CD4-positive, alpha-beta T cell treated with Interleukin-21 for 1 hour (primary cell): ENCODE results near the gene UST.

Experiments used
- DNase-seq: peaks from one replicate; pipeline ENCODE4 v3.0.0-alpha.2; 2020

Gene UST

GRCh38 chr6:149075616-149076354 is 329.0 kb downstream of the UST start:
- no peak for DNase-seq

DNA sequence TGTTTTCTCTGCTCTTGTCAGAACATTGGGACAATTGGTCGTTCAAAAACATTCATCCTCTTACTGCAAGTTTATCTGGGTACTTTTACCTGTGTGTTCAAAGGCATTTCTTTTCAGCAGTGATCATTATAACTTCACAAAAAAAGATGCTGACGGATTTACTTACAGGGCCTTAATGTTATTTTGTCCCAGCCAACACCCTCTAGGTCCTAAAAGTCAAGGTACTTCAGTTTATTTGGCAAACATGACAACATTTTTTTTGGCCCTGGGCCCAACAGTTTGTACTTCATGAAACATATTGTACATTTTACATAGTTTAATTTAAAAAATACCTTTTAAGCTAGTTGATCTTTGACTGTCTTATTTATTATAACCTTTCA is 329.5 kb downstream of the UST start:
- no peak for DNase-seq

DNA sequence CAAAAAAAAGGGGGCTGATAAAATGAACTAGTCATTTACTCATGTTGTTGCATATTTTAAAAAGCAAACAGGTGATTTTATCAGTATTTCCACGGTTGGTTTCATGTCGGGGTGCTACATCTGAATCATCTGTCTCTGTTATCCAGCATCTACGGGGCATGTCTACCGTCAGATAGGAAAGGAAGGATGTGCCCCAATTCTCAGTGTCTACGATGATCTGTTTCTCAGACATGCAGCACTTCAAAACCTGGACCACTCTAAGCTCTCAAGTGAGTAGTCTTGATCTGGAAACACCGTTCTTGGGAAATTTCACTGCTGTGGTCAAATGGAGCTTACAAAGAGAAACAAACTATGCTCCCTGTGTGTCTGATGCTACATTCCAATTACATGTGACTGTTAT is 330.4 kb downstream of the UST start:
- no peak for DNase-seq

DNA sequence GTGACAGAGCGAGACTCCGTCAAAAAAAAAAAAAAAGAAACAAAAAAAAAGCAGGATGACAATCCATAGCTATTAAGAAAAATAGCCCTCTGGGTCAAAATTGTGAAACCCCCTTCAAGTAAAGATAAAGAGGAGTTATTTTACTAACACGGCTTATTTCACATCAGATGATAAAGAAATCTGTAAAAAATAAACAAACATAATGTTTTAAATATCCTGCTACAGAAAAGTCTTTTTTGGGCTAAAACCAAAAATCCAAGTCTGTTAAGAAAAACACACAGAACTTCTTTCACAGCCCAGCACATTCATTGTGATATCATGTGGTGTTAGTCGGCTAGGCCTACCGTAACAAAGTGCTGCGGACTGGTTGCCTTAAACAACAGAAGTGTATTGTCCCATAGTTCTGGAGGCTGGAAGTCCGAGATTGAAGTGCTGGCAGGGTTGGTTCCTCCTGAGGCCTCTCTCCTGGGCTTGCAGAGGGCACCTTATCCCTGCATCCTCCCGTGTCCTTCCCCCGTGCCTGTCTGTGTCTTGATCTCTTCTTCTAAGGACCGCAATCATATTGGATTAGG is 331.5 kb downstream of the UST start:
- no peak for DNase-seq

DNA sequence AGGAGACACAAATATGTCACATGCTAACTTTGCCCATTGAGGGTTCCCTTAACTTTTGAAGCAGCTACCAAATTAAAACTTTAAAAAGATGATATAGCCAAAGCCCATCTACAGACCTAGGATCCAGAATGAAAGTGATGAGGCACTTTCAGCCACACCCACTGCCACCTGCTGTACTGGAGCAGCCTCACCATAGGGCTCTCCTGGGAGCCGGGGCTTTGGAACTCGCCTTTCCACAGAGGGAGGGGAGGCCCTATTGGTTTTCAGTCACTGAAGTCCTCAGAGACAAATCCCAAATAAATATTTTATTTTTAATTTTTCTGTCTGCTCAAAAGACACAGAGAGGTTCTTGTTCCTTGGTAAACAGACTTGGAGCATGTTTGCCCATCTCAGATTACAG is 332.6 kb downstream of the UST start:
- no peak for DNase-seq

- DNase-seq = no peak
Measured at GRCh38 chr6:149079911-149080491, 333.2 kb downstream of the UST start.

GRCh38 chr6:149080511-149080910 is 333.7 kb downstream of the UST start:
- DNase-seq = no peak

DNA sequence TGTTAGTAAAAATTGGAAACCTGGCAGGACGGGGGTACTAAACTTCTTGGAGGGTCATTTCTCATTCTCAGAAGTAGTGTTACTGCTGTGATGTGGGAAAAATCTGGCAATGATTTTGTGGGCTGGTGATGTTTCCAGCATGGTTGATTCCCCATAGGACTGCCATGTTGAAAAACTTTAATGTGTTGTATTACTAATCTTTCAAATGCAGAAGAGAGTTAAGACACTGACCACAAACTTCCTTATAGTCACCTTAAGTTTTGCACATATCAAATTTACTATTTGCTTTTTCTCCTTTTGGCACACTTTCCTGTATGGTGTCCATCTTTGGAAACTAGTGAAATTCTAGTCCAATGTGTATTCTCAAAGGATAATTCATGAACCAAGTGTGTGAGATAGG is 334.5 kb downstream of the UST start:
- DNase-seq = no peak

DNA sequence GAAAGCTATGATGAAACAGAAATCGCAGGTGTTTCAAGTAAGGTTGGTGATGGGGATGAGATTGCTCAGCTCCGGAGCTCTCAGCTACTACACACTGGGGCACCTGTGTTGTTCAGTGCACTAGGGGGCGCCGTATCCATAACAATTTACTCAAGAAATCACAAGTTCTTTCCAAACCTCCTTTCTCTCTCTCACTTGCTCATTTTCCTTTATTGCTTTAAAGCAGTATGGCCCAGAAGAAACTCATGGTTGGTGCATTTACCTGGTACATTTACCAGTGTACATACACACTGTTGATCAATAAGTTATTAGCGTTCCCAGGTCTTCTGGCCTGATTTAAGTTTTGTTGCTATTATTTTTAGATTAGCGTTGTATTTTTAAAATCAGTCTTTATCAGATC is 335.5 kb downstream of the UST start:
- peak; percentile 86 for DNase-seq

DNA sequence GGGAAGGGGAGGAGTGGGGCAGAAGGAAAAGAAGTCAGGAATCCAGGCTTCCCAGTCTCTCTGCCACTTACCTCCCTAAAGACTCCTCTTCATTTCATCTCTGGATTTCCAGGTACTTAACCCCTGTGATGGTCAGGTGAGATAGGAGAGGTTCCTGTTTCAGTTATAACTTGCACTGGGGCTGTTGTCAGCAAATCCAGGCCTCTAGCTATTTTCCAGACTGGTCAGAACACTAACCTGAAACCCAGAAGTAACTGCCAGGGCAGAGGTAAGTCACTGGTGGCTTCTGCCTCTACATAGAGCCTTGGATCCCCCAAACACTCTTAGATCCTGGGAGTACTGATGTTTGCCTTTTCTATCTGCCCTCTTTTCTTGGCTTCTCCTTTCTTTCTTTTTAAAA is 337.2 kb downstream of the UST start:
- no peak for DNase-seq

- no peak for DNase-seq
Measured at GRCh38 chr6:149084808-149085556, 338.2 kb downstream of the UST start.

DNA sequence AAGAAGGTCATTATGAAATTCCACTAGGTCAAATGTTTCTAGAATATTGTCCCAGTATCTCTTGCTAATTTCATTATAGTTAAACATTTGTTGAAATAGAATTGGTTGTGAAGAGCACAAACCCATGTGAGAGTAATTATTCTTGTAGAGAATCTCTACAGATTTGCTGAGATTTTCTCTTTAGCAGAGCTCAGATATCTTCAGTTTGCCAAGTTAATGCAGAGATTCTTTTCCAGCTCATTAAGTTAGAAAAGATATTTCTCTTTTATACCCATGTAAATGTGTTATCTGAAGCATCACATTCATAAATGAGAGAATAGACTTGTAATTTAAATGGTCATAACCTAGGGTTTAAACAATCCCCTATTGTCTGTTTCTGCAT is 338.7 kb downstream of the UST start:
- DNase-seq = no peak

- no peak for DNase-seq
Measured at GRCh38 chr6:149086363-149086762, 339.5 kb downstream of the UST start.

GRCh38 chr6:149087898-149088297 is 341.1 kb downstream of the UST start:
- DNase-seq = no peak

DNA sequence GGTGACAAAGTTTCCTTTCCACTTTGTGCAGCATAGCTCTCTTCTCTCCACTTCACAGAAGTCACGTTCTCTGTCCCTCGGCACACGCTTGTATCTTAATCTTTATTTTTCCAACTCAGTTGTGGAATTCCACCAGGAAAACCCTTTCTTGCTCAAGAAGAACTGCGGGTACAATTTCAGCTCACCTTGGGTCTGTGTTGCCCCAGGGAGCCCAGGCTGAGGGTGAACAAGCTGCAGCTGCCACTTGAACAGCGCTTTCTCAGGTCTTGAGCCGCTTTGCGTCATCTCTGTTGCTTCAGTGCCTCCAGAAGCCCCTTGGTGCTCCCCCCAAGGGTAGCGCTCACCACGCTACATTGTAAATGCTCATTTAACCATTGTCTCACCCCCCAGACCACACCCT is 341.5 kb downstream of the UST start:
- DNase-seq = no peak

DNA sequence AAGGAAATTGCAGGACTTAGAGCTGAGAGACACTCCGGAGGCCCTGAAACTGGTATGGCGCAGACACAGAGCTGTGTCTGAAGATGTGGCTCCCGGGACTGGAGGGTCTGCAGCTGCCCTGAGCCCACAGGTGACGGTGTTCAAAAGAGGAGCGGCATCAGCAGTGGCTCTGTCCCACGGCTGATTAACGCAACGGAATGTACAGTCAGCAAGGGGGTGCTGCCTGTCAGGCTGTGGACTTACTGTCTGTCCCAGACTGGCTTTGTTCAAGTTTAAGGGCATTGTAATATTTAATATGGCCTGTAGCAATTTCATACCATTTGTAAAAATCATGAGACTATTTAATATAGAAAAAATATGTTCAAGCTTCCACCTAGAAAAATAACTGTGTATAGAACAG is 342.7 kb downstream of the UST start:
- no peak for DNase-seq

GRCh38 chr6:149090937-149091336 is 344.1 kb downstream of the UST start:
- no peak for DNase-seq

- DNase-seq = no peak
Measured at GRCh38 chr6:149093643-149094042, 346.8 kb downstream of the UST start.

- no peak for DNase-seq
Measured at GRCh38 chr6:149094156-149094555, 347.3 kb downstream of the UST start.

DNA sequence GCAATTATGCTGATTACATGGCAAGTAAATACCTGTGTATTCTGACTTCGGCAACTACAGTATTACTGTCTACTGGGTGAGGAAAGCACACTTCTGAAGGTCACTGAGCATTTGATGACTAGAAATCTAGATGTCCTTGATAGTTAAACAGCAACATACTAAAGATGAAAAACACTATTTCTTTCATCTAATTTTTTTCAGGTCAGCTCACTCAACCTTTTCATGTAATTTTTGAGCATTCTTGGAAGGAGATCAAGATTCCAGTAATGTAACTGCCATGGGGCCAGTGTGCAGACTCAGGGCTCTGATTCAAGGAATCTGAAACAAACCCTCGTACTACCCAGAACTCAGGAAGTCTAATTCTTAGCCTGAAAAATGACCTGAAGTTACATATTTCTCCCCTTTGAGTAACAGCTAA is 348.1 kb downstream of the UST start:
- peak; percentile 40 for DNase-seq

- peak; percentile 31 for DNase-seq
Measured at GRCh38 chr6:149095842-149096241, 349.0 kb downstream of the UST start.

- no peak for DNase-seq
Measured at GRCh38 chr6:149097794-149098193, 351.0 kb downstream of the UST start.

DNA sequence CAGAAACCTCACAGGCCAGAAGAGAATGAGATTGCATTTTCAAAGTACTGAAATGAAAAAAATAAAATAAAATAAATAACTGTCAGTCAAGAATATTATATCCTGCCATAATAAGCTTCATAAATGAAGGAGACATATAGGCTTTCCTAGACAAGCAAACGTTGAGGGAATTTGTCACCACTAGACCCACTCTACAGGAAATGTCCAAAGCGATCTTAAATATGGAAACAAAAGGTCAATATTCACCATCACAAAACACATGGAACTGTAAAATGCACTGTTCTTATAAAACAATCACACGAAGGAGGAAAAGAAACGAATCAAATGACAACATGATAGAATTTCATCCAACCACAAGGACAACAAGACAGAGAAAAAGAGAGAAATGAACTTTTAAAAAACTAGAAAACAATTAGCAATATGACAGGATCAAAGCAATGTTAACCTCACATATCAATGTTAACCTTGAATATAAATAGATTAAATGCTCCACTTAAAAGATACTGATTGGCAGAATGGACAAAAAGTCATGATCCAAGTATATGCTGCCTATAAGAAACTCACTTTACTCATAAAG is 352.0 kb downstream of the UST start:
- DNase-seq = no peak

GRCh38 chr6:149102324-149102723 is 355.5 kb downstream of the UST start:
- no peak for DNase-seq
